ENCODE results near the gene TRIM39. TPM values are rescaled to one million over a fixed set of nuclear protein-coding genes. Genes with fewer than 3 reads are reported as not detected.

TRIM39 gene
- total RNA-seq, 4 donors from 2014 or later, result 10.4 to 17.2 (median 15.2) TPM

DNA sequence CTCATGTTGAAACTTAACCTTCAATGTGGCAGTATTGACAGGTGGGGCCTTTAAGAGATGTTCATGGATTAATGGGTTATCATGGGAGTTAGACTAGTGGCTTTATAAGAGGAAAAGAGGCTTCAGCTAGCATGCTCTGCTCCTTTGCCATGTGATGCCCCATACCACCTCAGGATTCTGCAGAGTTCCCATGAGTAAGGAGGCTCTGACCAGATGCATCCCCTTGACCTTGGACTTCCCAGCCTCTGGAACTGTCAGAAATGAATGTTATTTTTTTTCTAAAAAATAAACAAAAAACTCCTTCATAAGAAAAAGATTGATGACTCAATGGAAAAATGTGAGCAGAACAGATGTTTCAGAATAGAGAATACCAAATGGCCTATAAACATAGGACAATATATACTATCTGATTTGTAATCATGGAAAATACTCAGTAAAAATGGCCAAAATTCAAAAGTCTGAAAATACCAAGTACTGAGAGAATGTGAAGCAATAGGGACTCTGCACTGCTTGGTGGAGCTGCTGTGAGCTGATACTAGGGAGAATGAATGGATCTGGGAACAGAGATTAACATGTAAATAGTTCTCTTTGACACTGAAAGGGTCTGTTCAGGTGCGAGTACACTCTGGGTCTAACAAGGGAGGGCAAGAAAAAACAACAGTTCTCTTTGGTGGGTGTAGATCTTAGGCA is 7.4 kb upstream of the TRIM39 start:
- TF ChIP-seq, protein P1, sequence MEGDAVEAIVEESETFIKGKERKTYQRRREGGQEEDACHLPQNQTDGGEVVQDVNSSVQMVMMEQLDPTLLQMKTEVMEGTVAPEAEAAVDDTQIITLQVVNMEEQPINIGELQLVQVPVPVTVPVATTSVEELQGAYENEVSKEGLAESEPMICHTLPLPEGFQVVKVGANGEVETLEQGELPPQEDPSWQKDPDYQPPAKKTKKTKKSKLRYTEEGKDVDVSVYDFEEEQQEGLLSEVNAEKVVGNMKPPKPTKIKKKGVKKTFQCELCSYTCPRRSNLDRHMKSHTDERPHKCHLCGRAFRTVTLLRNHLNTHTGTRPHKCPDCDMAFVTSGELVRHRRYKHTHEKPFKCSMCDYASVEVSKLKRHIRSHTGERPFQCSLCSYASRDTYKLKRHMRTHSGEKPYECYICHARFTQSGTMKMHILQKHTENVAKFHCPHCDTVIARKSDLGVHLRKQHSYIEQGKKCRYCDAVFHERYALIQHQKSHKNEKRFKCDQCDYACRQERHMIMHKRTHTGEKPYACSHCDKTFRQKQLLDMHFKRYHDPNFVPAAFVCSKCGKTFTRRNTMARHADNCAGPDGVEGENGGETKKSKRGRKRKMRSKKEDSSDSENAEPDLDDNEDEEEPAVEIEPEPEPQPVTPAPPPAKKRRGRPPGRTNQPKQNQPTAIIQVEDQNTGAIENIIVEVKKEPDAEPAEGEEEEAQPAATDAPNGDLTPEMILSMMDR (IDR thresholded peaks at IDR 0.05), result no peak
- DNase-seq (ENCODE audit: low spot score), result no peak
- ATAC-seq (ENCODE audit: low FRiP score), result no peak

DNA sequence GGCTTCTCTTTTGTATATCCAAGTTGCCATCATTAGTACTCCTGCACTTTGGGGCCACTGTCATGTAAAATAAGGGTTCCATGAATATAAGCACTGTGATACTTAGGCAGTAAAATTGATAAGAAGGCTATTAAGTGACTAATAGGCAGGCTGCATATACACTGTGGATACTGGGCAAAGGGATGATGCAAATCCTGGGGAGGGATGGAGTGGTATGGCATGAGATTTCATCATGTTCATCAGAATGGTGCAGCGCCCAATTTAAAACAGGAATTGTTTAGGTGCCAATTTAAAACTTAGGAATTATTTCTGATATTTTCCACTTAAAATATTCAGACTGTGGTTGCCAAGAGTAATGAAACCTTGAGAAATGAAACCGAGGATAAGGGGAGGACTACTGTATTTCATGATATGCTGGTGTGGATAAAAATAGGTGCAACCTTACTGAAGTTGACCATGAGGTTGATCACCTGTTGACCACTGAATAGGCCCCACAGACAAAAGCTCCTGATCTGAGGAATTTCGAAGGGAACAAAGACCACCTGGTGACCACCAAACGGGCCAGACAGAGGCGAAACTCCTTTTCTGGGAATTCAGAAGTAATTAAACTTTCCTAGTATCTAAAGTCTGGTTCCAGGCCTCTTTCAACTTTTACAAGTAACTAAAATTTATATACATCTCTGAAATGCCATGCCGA is 4.9 kb upstream of the TRIM39 start:
- TF ChIP-seq, protein P1 (IDR thresholded peaks at IDR 0.05), result no peak
- ATAC-seq (ENCODE audit: low FRiP score) (no peak), DNase-seq (ENCODE audit: low spot score) (no peak)

DNA sequence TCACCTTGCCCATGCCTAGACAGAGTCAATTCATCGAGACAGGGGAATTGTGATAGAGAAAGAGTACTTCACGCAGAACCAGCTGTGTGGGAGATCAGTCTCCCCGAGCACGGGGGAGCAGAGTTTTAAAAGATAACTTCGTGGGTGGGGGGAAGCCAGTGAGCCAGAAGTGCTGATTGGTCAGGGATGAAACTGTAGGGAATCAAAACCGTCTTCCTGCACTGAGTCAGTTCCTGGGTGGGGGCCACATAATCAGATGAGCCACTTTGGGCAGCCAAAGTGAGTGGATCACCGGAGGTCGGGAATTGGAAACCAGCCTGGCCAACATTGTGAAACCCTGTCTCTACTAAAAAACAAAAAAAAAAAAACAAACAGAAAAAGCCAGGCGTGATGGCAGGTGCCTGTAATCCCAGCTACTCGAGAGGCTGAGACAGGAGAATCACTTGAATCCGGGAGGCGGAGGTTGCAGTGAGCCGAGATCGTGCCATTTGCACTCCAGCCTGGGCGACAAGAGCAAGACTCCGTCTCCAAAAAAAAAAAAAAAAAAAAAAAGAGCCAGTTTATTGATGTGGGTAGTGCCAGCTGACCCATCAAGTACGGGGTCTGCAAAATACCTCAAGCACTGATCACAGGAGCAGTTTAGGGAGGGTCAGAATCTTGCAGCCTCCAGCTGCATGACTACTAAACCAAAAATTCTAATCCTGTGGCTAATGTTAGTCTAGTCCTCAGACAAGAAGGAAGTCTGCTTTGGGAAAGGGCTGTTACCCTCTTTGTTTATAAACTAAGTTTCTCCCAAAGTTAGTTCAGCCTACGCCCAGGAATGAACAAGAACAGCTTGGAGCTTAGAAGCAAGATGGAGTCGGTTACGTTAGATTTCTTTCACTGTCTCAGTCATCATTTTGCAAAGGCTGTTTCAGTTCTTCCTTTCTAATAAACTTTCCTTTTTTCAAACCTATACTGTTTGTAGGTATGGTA is 3.9 kb upstream of the TRIM39 start:
- no peak for ATAC-seq (ENCODE audit: low FRiP score)
- no peak for DNase-seq (ENCODE audit: low spot score)
- TF ChIP-seq, protein P1 (IDR thresholded peaks at IDR 0.05), result no peak

DNA sequence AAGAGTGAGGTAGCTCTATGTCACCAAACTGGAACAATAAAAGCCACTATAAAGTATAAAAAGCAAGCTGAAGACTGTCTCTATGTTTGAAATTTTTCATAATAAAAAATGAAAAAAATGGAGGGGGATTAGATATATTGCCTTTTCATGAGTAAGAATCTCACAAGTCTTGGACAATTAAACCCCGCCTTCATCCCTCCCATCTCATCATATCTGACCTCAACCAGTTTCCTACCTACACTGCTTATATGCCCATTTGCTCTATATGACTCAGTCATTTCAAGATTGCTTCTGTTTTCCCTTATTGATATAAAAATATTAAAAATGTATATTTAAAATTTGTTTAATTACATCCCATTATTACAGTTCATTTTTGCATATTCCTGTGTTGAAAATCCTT is 2.9 kb upstream of the TRIM39 start:
- TF ChIP-seq, protein P1 (IDR thresholded peaks at IDR 0.05), result no peak
- no peak for DNase-seq (ENCODE audit: low spot score)
- no peak for ATAC-seq (ENCODE audit: low FRiP score)

DNA sequence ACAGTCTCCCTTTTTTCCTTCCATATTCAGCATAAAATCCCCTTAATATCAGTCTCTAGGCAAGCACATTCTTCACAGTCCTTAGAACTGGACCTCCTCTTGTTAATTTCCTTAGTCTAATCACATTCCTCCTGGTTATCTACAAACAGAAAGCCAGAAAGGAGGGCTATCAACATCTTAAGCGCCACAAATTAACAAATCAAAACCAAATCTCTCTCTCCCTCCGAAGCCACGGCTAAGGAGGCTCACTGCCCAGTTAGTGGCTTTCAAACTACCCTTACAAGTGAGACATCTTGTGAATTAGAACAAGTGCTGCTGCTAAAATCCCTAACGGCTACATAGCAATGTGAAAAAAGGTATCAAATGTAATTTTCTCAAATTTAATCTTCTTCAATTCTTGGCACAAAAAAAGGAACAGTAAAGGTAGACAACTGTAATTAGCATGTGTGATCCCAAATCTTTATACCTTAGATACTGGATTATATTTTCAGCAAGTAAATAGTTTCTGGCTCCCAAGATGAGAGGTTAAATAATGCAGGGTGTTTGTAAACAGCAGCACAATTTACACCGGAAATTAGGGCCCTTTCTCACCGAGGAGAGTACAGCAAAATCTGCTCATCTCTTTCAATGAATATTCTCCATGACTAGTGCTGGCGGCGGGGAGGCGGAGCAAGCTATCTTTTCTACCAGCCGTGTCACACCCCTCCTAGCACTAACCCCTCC is 1.4 kb upstream of the TRIM39 start:
- TF ChIP-seq, protein P1 (IDR thresholded peaks at IDR 0.05), result no peak
- ATAC-seq (ENCODE audit: low FRiP score) (peak; percentile 78), DNase-seq (ENCODE audit: low spot score) (peak; percentile 42)

DNA sequence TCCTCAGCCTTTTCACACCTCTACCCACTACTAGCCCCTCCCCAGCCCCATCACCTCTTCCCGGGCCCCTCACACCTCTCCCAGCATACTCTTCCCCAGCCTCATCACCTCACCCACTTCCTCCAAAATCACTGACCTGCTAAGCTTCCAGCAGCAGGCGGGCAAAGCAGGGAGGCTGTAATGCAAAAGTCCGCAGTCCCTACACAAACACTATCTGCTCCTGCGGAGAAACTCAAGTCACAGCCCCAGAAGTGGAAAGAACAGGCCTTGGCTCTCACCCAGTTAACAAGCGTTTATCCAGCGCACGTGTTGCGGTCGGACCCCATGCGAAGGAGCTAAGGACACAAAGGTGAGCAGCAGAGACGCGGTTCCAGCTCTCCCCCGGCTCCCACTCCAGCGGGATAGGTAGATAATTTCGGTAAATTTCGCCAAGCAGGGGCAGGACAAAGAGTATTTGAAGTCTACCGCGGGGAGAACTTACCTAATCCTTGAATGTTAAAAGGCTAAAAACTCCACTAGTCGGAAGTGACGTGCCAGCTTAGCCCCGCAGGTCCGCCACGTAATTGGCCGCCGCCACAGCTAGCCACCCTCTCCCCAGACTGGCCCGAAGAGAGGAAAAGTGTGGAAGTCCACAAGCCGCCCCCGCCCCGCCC is 728 bp upstream of the TRIM39 start:
- ATAC-seq (ENCODE audit: low FRiP score) (peak; percentile 77), DNase-seq (ENCODE audit: low spot score) (peak; percentile 44)
- TF ChIP-seq, protein P1 (IDR thresholded peaks at IDR 0.05), result no peak
